NCI-H226 (cell line): ENCODE data around the gene NINL.

Experiments used
- DNase-seq: peaks from one replicate; pipeline ENCODE4 v3.0.0-alpha.2; 2015

Gene NINL

DNA sequence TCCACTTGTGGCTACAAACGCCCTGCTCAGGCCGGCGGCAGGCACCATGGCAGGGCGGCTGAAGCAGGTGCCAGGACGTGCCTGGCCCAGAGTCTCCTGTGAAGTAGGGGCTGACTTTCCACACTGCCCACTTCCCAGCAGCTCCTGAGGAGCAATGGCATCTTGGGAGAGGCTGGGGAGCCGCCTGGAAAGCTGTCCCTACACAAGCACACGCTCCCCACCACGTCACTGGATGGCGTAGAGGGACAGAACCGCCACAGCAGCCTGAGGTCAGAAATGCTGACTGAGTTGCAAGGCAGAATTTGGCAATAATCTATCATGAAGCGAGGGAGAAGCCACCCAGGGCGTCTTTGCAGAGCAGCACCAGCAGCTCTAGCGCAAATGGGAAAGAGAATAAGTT, 86.3 kb downstream of the NINL start:
- no peak for DNase-seq

DNA sequence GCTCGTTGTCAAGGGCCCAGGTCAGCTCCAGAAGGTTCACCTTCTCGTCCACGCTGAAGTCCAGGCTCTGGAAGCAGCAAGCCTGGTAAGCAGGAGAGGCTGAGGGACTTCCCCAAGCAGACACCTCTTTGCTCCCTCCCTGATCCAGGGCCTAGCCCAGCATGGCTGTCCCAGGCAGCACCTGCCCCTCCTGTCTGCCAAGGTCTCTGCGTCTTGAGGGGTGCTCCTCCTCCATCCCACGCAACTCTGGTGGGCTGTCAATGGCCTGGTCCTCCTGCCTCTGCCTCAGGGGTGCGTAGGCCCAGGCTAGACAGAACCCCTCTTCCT, 87.1 kb downstream of the NINL start:
- DNase-seq: no peak

DNA sequence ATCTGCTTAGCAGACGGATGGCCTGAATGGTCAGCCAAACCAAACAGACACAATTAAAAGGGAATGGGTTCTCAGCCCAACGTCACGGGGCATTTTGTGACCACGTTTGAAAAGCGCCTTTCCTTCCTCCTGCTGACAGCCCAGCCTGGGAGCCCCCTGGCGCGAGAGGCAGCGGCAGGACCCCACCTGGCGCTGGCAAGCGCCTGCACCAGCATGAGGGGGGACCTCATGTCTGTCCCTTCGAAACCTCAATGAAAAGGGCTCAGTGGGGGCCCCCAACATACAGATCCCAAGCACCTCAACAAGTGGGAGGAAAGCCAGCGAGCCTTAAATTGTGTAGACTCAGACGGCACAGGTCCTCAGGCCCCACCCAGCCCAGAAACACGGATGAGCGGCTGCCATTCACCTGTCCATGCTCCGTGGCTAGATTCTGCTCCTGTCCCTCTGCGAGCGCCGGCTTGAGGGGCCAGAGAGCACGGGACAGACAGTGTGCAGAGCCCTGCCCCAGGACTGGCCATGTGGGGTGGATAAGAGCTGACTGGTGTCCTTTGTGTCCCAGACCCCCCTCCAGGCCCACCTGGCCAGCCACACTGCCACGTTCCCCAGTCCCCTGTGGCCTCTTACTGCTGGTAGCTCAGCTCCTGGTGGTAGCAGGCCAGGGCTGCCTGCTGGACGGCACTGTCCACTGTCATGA, 87.6 kb downstream of the NINL start:
- DNase-seq: no peak

DNA sequence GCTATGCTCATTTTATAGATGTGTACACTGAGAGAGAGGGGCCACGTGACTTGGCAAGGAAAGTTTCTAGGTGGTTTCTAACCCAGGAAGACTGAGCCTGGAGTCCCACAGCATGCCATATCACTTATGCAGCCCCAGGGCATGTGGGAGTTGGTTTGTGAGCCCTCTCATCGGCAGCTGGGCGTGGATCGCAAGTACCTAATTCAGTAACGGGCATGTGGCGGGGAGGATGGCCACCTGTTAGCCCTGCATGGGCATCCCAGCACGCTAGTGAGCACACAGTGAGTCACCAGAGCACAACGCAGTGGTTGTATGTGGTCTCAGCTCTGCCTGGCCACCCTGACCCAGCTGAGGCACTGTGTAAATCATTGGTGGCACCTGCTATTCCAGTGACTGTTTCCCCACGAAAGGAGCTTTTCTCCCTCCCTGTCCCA, 88.3 kb downstream of the NINL start:
- peak; percentile 49 for DNase-seq

GRCh38 chr20:25496165-25496967, 89.0 kb downstream of the NINL start:
- no peak for DNase-seq

DNA sequence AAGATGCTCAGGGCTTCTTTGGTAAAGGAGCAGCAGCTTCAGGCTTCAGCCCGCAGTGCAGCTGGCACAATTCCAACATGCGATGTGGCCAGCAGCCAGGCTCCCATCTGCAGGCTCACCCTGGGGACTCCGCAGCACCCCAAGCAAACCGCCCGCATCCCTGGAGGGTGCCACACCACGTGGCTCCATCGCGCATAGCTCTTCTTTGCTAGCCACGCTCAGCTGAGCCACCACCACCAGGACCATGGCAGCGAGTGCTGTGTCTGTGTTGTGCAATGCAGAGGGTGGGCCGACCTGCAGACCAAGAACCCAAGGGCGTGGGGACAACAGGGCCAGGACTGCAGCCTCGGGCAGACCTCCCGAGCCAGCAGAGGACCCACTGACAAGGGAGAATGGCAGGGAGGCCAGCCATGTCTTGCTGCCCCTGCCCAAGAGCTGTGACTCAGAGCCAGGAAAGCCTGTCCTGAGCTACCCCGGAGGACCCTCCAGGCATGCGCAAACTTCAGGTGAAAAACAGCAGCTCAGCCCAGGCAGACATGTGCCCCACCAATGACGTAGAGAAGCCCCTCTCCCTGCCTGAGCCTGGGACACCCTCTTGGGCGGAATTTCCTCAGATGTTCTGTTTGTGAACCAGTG, 90.0 kb downstream of the NINL start:
- no peak for DNase-seq

- DNase-seq: no peak
These were observed 90.7 kb downstream of the NINL start for GRCh38 chr20:25494506-25495188.

GRCh38 chr20:25493748-25494505, 91.4 kb downstream of the NINL start:
- DNase-seq: no peak

DNA sequence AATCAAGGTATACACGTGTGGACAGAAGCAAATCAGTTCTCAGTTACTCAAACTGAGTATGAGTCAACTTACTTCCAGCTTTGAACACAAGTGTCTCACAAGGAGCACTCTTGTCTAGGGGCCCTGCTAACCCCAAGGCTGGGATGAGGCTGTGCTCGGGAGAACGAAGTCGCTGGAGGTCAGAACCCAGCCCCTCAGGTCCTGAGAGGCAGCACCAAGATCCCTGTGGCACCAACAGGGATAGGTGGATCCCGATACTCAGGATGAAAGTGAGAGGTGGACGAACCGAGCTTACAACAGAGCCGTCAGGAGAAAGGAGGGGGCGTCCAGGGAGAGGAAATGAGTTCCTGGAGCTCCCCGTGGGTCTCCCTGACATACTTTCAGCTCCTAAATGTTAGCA, 92.2 kb downstream of the NINL start:
- DNase-seq: no peak

DNA sequence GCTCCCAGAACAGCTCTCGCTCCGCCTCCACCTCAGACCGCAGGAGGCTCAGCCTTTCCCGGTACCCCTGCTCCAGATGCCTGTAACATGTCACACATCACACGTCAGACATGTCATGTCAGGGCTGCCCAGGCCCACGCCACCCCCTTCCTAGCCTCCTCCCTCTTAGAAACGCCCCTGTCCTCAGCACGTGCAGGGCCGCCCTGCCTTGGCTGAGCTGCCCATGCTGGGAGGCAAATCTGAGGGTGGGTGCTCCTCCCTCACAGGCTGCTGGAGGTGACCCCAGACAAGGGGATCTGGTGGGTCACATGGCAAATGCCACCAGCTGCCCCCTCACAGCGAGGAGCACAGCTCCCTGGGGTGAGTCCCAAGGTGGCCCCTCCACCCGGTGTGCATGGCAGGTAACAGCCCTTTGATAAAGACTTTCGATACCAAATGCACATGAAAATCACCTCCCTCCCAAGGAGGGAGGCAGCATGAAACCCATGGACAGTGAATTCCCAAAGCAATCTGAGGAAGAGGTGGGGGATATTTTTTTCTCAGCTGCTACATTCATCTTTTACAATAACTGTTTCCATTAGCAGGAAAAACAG, 93.8 kb downstream of the NINL start:
- DNase-seq: no peak

GRCh38 chr20:25490656-25491445, 94.5 kb downstream of the NINL start:
- DNase-seq: no peak

- DNase-seq: no peak
These were observed 96.0 kb downstream of the NINL start for GRCh38 chr20:25489221-25489871.

- DNase-seq: no peak
These were observed 97.4 kb downstream of the NINL start for GRCh38 chr20:25487975-25488374.

GRCh38 chr20:25487306-25487705, 98.0 kb downstream of the NINL start:
- no peak for DNase-seq

DNA sequence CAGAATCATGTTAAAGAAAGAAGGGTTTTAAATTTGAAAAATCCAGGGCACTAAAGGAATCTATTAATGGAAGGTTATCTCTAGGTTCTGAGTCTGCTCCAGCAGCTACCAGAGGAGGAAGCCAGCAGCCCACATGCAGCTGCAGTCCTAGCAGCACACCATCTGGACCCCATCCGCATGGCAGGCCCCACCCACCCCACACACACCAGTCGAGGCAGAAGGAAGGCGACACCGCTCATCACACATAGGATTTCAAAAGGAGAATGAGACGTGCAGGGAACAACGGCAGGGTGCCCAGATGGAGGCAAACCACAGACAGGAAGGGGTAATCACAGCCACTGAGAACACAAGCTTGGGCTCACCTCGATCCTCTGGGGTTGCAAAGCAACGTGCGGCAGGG, 99.0 kb downstream of the NINL start:
- no peak for DNase-seq

DNA sequence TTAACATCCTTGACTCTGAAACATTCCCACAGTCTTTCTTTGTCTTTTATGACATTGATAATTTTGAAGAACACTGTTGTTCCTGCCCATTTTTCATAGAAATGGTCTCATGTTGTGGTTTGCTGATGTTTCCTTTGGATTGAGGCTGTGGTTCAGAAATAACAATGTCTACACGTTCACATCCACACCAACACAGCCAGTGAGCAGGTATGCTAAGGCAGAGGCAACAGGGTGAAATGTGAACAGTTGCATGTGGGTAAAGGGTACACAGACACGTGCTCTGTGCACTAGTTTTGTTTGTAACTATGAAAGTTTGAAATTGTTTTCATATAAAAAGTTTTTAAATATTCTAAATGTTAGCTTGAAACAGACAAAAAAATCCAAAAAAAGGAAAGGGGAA, 99.5 kb downstream of the NINL start:
- no peak for DNase-seq

DNA sequence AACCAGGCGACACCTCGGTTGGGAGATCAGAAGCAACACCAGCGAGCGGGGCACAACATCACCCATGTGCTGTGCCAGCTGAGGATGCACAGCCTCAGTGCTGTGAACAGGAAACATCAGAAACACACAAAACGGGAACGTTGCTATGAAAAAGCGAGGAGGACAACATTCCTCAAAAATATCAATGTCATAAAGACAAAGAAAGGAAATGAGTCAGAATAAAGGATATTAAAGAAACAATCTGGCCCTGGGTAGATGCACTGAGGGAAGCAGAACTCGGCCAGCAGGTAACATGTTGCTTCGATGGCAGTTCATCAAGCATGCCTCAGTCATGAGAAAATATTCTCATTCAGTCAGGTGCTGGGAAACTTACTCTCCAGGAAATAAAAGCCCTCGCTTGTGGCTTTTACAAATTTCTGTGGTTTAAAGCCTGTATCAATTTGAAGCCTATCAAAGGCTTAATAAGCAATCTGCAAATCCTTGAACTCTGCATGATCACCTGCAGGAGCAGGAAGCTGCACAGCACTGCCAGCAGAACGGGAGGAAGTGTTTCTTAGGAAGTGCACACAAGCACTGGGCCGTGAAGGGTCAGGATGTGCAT, 100.3 kb downstream of the NINL start:
- no peak for DNase-seq

GRCh38 chr20:25484224-25484846, 101.0 kb downstream of the NINL start:
- DNase-seq: no peak

GRCh38 chr20:25483431-25484132, 101.7 kb downstream of the NINL start:
- DNase-seq: no peak

GRCh38 chr20:25481918-25482253, 103.4 kb downstream of the NINL start:
- no peak for DNase-seq
